B cell (primary cell): Measurements from ENCODE around the gene ABHD14A. TPM values are rescaled to one million over a fixed set of nuclear protein-coding genes. Genes with fewer than 3 reads are reported as not detected.

ENCODE experiments used
- ATAC-seq: fragments of 200-7000 bp; cut with Tn5 transposase; one replicate; pipeline ENCODE4 v1.10.0; 2021; ENCODE audit warnings: low read depth, mild to moderate bottlenecking, moderate number of reproducible peaks, moderate library complexity
- CTCF ChIA-PET: fragments of 350-600 bp; sonication (Branson Sonifier 250); formaldehyde crosslinking; loops from one replicate; lab custom pipeline; 2021; ENCODE audit warnings: antibody characterized with exemption, inconsistent platforms; lab: Charles Lee
- POLR2A ChIA-PET: fragments of 350-600 bp; sonication (Branson Sonifier 250); formaldehyde crosslinking; loops from one replicate; lab custom pipeline; 2021; ENCODE audit warnings: antibody characterized with exemption; lab: Charles Lee
- DNase-seq: peaks from one replicate; pipeline ENCODE4 v3.0.0; 2013
- H2AFZ ChIP-seq: 2 replicates; pipeline ENCODE4 v1.6.1; 2012; ENCODE audit warnings: mild to moderate bottlenecking, low read depth, low read length; ENCODE audit not compliant: insufficient read depth, poor library complexity, severe bottlenecking
- H3K27ac ChIP-seq, 2 donors: 1 replicate in 1 of 2; 2 replicates in 1 of 2; pipeline ENCODE4 v1.5.1; 2012 to 2013; ENCODE audit warnings: low read length in 2 of 2, mild to moderate bottlenecking in 2 of 2, moderate library complexity in 1 of 2
- H3K27me3 ChIP-seq, 4 experiments: fragments of 200-600 bp in 1 of 4; sonication (generic) in 1 of 4; replicated peaks in 1 of 4; 1 replicate in 2 of 4; 2 replicates in 2 of 4; pipeline versions ENCODE4 v1.6.1 to v1.7.0; 2013 to 2016; ENCODE audit warnings: low read length in 3 of 4, mild to moderate bottlenecking in 2 of 4, mixed read lengths in 1 of 4, moderate library complexity in 1 of 4; ENCODE audit not compliant: insufficient read depth in 4 of 4, control insufficient read depth in 3 of 4; ENCODE audit errors: control extremely low read depth in 1 of 4
- H3K36me3 ChIP-seq, 2 experiments: replicated peaks in 1 of 2; 1 replicate in 1 of 2; 2 replicates in 1 of 2; pipeline versions ENCODE4 v1.6.1 to v1.7.1; 2013; ENCODE audit warnings: low read length in 1 of 2; ENCODE audit not compliant: insufficient read depth in 2 of 2, control insufficient read depth in 1 of 2; ENCODE audit errors: control extremely low read depth in 1 of 2, extremely low read depth in 1 of 2
- H3K4me1 ChIP-seq, 2 donors: fragments of 200-600 bp in 1 of 2; sonication (generic) in 1 of 2; 1 replicate in 1 of 2; 2 replicates in 1 of 2; pipeline versions ENCODE4 v1.5.1 to v1.6.1; 2013 to 2017; ENCODE audit warnings: low read length in 2 of 2; ENCODE audit not compliant: control insufficient read depth in 2 of 2, insufficient read depth in 2 of 2
- H3K4me2 ChIP-seq: replicated peaks from 2 replicates; pipeline ENCODE3; 2012; ENCODE audit warnings: mild to moderate bottlenecking, low read depth, low read length; ENCODE audit not compliant: poor library complexity, severe bottlenecking
- H3K4me3 ChIP-seq, 5 experiments: fragments of 200-600 bp in 1 of 5; sonication (generic) in 1 of 5; 1 replicate in 3 of 5; 2 replicates in 2 of 5; pipeline versions ENCODE4 v1.5.1 to v1.7.0; 2011 to 2016; ENCODE audit warnings: low read length in 4 of 5, mild to moderate bottlenecking in 4 of 5, low read depth in 2 of 5, control low read depth in 1 of 5, moderate library complexity in 1 of 5; ENCODE audit not compliant: insufficient read depth in 1 of 5; ENCODE audit errors: control extremely low read depth in 1 of 5, extremely low read depth in 1 of 5
- H3K79me2 ChIP-seq: fragments of 200-600 bp; sonication (generic); one replicate; pipeline ENCODE4 v1.6.0; 2016; ENCODE audit warnings: low read length; ENCODE audit not compliant: control insufficient read depth, insufficient read depth
- H3K9ac ChIP-seq: fragments of 200-600 bp; sonication (generic); 2 replicates; pipeline ENCODE4 v1.6.1; 2017; ENCODE audit warnings: mild to moderate bottlenecking, low read length, moderate library complexity
- H3K9me3 ChIP-seq, 3 donors: one replicate each; pipeline versions ENCODE4 v1.6.1 to v1.7.1; 2013; ENCODE audit warnings: low read length in 2 of 3; ENCODE audit not compliant: control insufficient read depth in 2 of 3, insufficient read depth in 1 of 3; ENCODE audit errors: control extremely low read depth in 1 of 3
- H4K20me1 ChIP-seq: 2 replicates; pipeline ENCODE4 v1.6.0; 2012; ENCODE audit warnings: mild to moderate bottlenecking, low read length; ENCODE audit not compliant: insufficient read depth, control insufficient read depth, poor library complexity, severe bottlenecking
- H3K27ac Mint-ChIP-seq: one replicate; pipeline ENCODE4 v1.8.0; 2021; ENCODE audit warnings: mixed read lengths
- H3K27me3 Mint-ChIP-seq: one replicate; pipeline ENCODE4 v1.8.0; 2021; ENCODE audit warnings: mixed read lengths
- H3K4me1 Mint-ChIP-seq: one replicate; pipeline ENCODE4 v1.8.0; 2021; ENCODE audit warnings: mixed read lengths
- H3K4me3 Mint-ChIP-seq: one replicate; pipeline ENCODE4 v1.8.0; 2021; ENCODE audit warnings: mixed read lengths
- H3K9me3 Mint-ChIP-seq: one replicate; pipeline ENCODE4 v1.8.0; 2022; ENCODE audit warnings: mixed read lengths; ENCODE audit not compliant: insufficient read depth
- EZH2 ChIP-seq: IDR thresholded peaks from 2 replicates; pipeline ENCODE4 v1.6.1; 2012; ENCODE audit warnings: borderline replicate concordance, low read depth, mild to moderate bottlenecking, moderate library complexity, low read length; ENCODE audit not compliant: insufficient read depth, poor library complexity, severe bottlenecking
- WGBS: methylation state at CpG from one replicate; pipeline ENCODE4 v1.1.5; 2013; ENCODE audit warnings: missing lambda C conversion rate; ENCODE audit not compliant: insufficient coverage; 5-methylcytosine and 5-hydroxymethylcytosine counted together
- intact Hi-C: fragments of 100-400 bp; cut with micrococcal nuclease; formaldehyde crosslinking; loops from one replicate; pipeline ENCODE4 v1.10.0; 2022
- polyA plus RNA-seq: library from polyadenylated mRNA; depleted of rRNA; stranded (reverse); fragments of >200 nt; gene quantifications from 2 replicates; pipeline ENCODE4 v1.2.3, GENCODE V29; 2012
- total RNA-seq, 2 donors: library from RNA; stranded (reverse); fragments of 120-200 nt in 1 of 2; gene quantifications; 1 replicate in 1 of 2; 2 replicates in 1 of 2; pipeline versions ENCODE4 v1.2.3 to v1.2.4, GENCODE V29; 2013 to 2022
- TF ChIP-seq, protein P1 (sequence below): fragments of 200-600 bp; IDR thresholded peaks from one replicate; pipeline ENCODE4 v1.8.0; 2022; ENCODE audit warnings: antibody characterized with exemption, mild to moderate bottlenecking

Gene ABHD14A
- total and polyA plus RNA-seq, 2 donors (not counting 1 experiment from before 2014, with no cell fraction given), result 11.9 to 28.8 TPM

DNA sequence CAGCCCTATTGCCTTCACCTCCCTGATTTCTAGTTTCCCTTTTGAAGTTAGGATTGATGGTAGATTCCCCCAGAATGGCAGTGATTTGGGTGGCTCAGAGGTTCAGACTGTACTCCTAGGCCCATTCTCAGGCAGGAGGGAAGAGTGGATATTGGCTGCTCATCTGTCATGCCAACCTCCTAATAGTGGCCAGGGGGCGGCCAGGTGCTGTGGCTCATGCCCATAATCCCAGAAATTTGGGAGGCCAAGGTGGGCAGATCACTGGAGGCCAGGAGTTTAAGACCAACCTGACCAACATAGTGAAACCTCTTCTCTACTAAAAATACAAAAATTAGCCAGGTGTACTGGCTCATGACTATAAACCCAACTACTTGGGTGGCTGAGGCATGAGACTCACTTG lies 44.4 kb upstream of the ABHD14A start:
- H3K4me3 ChIP-seq, result no peak overlapping the region
- WGBS, result 83% methylated on average over 1 of the region's 1 CpG
- TF ChIP-seq EZH2, result no peak
- TF ChIP-seq, protein P1, sequence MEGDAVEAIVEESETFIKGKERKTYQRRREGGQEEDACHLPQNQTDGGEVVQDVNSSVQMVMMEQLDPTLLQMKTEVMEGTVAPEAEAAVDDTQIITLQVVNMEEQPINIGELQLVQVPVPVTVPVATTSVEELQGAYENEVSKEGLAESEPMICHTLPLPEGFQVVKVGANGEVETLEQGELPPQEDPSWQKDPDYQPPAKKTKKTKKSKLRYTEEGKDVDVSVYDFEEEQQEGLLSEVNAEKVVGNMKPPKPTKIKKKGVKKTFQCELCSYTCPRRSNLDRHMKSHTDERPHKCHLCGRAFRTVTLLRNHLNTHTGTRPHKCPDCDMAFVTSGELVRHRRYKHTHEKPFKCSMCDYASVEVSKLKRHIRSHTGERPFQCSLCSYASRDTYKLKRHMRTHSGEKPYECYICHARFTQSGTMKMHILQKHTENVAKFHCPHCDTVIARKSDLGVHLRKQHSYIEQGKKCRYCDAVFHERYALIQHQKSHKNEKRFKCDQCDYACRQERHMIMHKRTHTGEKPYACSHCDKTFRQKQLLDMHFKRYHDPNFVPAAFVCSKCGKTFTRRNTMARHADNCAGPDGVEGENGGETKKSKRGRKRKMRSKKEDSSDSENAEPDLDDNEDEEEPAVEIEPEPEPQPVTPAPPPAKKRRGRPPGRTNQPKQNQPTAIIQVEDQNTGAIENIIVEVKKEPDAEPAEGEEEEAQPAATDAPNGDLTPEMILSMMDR, result no peak
- Mint-ChIP-seq H3K27me3 (no peaks in the 10 kb centered on the region), H3K4me1 (no peaks in the 10 kb centered on the region), H3K27ac (no peak overlapping the region), H3K9me3 (no peaks in the 10 kb centered on the region), H3K4me3 (no peak overlapping the region)
- no peaks in the 10 kb centered on the region for H3K9me3 ChIP-seq
- ChIA-PET POLR2A (no interaction called here), CTCF (no interaction called here)
- H3K36me3 ChIP-seq, result peaks cover 4 to 29% of the 10 kb centered on the region in 2 experiments
- no peaks in the 10 kb centered on the region for H4K20me1 ChIP-seq
- H3K27me3 ChIP-seq, result no peaks in the 10 kb centered on the region
- H3K4me2 ChIP-seq, result no peak overlapping the region
- no peaks in the 10 kb centered on the region for H3K79me2 ChIP-seq
- intact Hi-C loops, result no loop called here
- no peak overlapping the region for H3K27ac ChIP-seq
- no peak overlapping the region for H3K9ac ChIP-seq
- no peaks in the 10 kb centered on the region for H3K4me1 ChIP-seq
- DNase-seq (no peak), ATAC-seq (no peak)
- H2AFZ ChIP-seq, result no peak overlapping the region

GRCh38 chr3:51931756-51932155 lies 43.1 kb upstream of the ABHD14A start:
- H3K27me3 Mint-ChIP-seq, result no peaks in the 10 kb centered on the region
- H3K4me3 Mint-ChIP-seq, result no peak overlapping the region
- intact Hi-C loops, result no loop called here
- no peak overlapping the region for H3K27ac Mint-ChIP-seq
- Histone ChIP-seq H3K36me3 (peaks cover 4 to 42% of the 10 kb centered on the region in 2 experiments), H3K4me1 (no peaks in the 10 kb centered on the region), H3K27me3 (no peaks in the 10 kb centered on the region), H3K27ac (no peak overlapping the region), H2AFZ (no peak overlapping the region), H3K4me3 (no peak overlapping the region), H3K9ac (no peak overlapping the region), H4K20me1 (no peaks in the 10 kb centered on the region), H3K9me3 (no peaks in the 10 kb centered on the region), H3K4me2 (no peak overlapping the region), H3K79me2 (no peaks in the 10 kb centered on the region)
- ChIA-PET POLR2A (no interaction called here), CTCF (no interaction called here)
- ATAC-seq, result no peak
- TF ChIP-seq, protein P1, result no peak
- no peak for TF ChIP-seq EZH2
- WGBS, result 100% methylated on average over 5 of the region's 6 CpGs
- no peak for DNase-seq
- H3K4me1 Mint-ChIP-seq, result no peaks in the 10 kb centered on the region
- H3K9me3 Mint-ChIP-seq, result no peaks in the 10 kb centered on the region
